GM19351 (cell line): ENCODE results near the gene EME2.

Source experiments
- ATAC-seq: cut with Tn5 transposase; IDR thresholded peaks from one replicate; pipeline ENCODE4 v1.9.1; 2021; ENCODE audit warnings: mild to moderate bottlenecking, moderate library complexity; ENCODE audit not compliant: unreplicated experiment

EME2 gene

DNA sequence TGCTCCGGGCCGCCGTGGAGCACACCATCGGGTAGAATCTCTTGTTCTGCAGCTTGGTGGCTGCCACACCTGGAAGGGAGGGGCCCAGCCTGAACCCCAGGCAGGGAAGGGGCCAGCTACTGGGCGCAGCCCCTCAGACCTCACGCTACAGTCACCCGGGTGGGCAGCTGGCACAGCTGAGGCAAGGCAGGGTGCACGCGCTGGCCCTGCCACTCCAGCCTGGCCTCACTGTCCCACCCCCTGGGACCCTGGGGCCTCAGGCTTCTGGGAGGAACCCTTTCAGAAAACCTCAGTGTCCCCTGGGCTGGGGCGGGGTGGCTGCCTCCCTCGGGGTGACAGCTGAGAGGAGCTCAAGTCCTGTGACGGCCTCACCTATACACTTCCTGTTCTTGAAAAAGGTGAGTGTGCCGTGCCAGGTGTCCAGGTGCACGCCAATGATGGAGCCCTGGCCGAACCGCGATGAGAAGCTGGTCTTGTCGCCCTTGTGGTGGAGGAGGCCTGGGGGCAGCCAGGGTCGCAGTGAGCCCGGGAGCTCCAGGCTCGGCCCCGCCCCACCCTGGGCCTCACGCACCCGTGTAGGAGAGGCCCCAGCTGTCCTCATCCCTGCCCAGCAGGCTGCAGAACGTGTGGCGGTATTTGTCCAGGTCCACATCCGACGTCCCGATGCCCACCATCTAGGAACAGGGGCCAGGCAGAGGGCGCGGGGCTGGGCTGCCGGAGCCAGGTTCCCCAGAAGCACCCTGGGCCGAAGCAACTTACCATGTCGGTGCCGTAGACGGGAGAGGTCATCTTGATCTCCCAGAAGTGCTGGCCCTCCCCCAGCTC lies 5.0 kb downstream of the EME2 start:
- ATAC-seq: no peak

DNA sequence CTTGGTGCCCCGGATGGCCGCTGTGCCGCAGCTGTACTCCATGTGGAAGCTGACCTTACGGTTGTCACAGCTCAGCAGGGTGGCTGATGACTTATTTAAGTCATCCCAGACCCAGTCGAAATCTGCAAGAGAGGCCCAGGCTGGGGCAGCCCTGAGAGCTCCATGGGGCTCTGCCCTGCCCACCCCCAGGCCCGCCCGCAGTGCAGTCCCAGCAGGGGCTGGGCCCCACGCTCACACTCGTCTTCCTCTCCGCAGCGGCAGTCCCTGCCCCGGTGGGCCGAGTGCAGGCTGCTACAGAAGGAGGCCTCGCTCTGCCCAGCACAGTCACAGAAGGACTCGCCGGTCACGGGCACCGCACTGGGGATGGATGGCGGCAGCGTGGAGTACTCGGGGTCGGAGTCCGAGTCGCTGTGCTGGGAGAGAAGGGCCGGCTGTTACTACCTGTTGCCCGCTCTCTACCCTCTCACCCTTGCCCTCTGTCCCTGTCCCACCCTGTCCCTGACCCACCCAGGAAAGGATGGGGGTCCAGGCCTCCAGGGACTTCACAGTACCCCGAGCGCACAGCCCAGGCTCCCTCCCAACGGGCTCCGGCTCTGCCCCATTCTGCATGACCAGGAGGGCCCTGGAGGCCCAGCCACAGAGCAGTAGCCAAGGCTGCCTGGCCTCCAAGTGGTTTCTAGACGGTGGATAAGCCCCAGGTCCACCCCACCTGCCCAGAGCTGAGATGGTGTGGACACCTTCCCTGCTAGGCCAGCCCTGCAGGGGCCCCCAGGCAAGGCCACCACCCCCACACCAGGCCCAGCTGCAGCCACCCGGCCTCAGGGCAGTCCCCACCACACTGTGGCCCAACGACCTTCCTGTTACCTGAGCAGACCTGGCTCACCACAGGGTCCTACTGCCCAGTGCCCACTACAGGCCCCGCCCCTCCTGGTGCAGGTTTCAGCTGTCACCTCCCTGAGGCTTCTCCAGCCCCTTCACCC lies 5.9 kb downstream of the EME2 start:
- no peak for ATAC-seq

GRCh38 chr16:1779234-1779701 lies 6.7 kb downstream of the EME2 start:
- ATAC-seq: no peak

DNA sequence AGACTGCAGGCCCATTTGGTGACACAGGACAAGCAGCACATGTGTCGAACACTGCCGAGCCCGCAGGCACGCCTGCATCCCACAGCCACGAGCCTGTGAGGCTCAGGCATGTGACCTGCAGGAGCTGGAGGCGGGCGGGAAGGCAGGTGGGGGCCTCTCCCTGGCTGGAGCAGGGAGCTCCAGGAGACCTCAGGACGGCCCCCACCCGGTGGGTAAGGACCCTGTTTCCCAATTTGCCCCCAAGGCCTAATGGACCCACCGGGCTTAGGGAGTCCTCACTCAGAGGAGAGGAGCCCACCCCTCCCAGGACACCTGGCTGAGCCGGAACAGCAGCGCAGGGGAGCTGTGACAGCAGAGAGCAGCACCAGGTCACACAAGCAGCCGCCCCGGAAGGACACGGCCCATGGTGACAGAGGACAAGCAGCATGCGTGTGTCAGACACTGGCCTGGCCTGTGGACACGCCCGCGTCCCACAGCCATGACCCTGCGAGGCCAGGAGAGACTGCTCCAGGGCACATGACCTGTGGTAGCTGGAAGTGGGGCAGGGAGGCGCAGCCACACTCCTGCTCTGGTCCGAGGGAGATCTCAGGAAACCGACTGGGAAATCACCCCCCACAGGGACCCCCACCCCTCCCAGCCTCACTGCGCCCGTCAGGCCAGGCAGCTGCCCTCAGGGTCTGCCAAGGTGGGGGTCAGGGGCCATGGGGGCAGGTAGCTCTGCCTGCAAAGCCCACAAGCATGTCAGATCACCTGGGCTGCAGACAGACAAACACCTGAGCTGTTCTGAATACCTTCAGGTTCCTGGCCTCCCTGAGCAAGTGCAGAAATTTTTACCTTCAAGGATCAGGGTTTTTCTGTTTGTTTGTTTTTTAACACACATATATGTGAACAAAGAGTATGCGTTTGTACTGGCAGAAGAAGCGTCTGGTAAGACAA lies 7.4 kb downstream of the EME2 start:
- no peak for ATAC-seq

DNA sequence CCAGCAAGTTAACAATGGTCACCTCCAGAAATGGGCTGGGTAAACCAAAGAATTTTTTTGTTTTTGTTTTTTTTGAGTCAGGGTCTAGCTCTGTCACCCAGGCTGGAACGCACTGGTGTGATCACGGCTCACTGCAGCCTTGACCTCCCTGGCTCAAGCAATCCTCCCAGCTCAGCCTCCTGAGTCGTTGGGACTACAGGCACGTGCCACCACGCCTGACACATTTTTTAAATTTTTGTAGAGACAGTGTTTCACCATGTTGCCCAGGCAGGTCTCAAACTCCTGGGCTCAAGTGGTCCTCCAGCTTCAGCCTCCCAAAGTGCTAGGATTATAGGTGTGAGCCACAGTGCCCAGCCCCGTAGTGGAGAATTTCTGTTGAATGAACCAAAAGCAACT lies 8.1 kb downstream of the EME2 start:
- ATAC-seq: no peak

DNA sequence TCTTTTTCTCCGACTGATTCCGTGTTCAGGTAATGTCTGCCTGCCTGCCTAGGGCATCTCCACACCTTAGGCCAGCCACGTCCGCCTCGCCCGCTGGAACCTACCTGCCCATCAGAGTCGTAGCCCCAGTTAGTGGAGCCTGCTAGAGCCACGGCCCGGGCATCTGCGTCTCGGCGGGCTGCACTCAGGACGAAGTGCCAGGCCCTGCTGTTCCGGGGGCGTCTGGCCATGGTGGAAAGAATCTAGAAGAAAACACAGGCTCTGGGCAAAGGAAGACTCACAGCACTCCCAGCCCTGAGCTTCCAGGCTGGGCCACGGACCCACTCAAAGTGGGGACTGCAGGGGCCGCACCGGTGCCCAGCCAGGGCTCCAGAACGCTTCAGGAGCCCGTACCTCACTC lies 8.6 kb downstream of the EME2 start:
- ATAC-seq: no peak

- no peak for ATAC-seq
Observed at GRCh38 chr16:1781758-1782407, 9.3 kb downstream of the EME2 start.

DNA sequence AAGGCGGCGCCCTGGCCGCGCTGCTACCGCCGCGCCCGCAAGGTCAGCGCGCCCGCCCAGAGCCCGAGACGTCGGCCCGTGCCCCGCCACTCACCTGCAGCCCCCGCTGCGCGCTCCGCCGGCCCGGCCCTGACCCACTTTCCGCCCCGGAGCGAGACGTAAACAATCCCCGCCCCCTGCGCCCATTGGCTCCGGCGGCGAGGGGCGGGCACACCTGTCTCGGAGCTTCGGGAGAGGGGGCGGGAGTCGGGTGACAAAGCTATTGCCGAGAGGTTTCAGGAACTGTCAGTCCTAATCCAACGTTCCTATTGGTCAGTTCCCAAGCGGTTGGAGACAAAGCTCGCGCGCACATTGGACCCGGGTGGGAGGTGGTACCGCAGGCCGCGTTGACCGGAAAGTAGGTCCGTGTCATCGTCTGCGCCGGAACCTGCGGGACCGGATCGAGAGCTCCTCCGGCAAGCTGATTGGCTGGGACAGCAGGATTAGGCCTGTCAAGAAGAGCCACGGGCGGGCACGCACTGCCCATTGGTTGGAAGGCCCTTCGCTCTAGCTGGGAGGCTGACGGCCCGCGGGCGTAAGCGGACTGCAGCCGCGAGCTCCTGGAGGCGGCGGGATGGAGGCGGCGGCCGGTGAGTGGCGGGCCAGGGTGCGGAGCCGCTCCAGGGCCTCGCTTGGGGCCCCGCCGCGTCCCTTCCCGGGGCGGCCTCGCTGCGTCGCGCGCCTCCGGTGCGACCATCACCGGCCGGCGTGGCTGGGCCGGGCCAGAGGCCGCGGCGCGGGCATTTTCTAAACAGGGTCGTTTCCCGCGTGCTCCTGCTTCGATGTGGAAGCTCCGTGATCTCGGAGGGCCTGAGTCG lies 10.0 kb downstream of the EME2 start, which contains the start of the genes NUBP2 and SPSB3:
NUBP2 (plus strand) TSS at position 553 of the 857 bp plus-strand sequence; CDS start at position 614, 61 bp downstream.
SPSB3 (minus strand) TSS at position 164 of the 857 bp plus-strand sequence. CDS start 1,088 bp downstream, outside the sequence.
- peak; percentile 85 for ATAC-seq

GRCh38 chr16:1784977-1785845 lies 12.6 kb downstream of the EME2 start:
- ATAC-seq: no peak

GRCh38 chr16:1785846-1786170 lies 13.2 kb downstream of the EME2 start:
- ATAC-seq: no peak

DNA sequence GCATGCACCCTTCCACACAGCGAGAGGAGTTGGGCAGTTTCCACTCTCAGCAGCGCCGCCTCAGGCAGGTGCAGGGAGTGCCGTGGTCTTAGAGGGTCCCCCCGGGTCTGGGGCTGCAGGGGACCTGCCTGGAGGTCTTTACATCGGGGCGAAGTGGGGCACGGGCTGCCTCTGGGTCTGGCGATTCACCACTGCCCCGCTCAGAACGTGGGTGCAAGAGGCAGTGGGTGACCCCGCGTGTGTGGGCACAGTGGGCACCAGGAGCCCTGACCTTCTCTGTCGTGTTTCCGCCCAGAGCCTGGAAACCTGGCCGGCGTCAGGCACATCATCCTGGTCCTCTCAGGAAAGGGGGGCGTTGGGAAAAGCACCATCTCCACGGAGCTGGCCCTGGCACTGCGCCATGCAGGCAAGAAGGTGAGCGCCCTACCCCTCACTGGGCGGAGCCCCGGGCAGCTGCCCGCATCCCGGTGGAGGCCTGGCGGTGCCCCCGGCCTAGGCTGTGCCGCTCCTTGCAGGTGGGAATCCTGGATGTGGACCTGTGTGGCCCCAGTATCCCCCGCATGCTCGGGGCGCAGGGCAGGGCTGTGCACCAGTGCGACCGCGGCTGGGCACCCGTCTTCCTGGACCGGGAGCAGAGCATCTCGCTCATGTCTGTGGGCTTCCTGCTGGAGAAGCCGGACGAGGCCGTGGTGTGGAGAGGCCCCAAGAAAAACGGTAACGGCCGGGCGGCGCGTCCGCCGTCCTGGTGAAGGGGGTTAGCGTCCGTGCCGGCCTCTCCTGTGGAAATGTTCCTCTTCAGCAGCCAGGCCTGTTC lies 13.8 kb downstream of the EME2 start:
- no peak for ATAC-seq

- no peak for ATAC-seq
Observed at GRCh38 chr16:1787056-1787321, 14.4 kb downstream of the EME2 start.

- ATAC-seq: no peak
Observed at GRCh38 chr16:1787322-1788094, 14.9 kb downstream of the EME2 start.

GRCh38 chr16:1788095-1788707 lies 15.6 kb downstream of the EME2 start:
- ATAC-seq: no peak

- ATAC-seq: no peak
Observed at GRCh38 chr16:1788708-1789100, 16.1 kb downstream of the EME2 start.

DNA sequence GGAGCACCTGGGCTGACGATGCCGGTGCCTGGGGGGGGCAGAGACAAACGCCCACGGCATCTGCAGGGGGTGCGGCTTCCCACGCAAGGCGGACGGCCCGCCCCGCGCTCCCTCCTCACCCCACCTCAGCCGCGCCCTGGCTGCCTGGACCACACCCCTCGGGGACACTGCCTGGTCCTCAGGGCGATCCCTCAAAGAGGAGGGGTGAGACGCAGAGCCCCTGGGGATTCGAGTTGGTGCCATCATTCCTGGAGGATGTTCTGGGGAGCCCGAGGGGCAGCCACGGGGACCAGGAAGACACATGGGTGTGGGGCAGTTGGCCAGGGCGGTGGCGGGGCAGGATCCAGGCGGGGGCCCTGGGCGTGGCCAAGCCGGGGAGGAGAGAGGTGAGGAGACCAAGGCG lies 17.0 kb downstream of the EME2 start:
- no peak for ATAC-seq
